PC-3 (cell line): ENCODE results near the gene KLK15. TPM values are rescaled to one million over a fixed set of nuclear protein-coding genes. Genes with fewer than 3 reads are reported as not detected.

Experiments
- ATAC-seq: fragments of 200-7000 bp; cut with Tn5 transposase; 2 replicates; pipeline ENCODE4 v1.9.1; 2020; ENCODE audit warnings: mild to moderate bottlenecking, moderate library complexity
- BruUV-seq: library from RNA; stranded (reverse); fragments of 400-500 nt; replicated peaks from 2 replicates; lab custom pipeline; 2021; lab: Mats Ljungman, UMichigan
- CTCF ChIA-PET: fragments of 300-600 bp; sonication (Branson Sonifier 250); formaldehyde crosslinking; loops from one replicate; lab custom pipeline; 2022; ENCODE audit warnings: antibody characterized with exemption; lab: Charles Lee
- POLR2A ChIA-PET: fragments of 300-600 bp; sonication (Branson Sonifier 250); formaldehyde crosslinking; loops from one replicate; lab custom pipeline; 2022; ENCODE audit warnings: antibody characterized with exemption; ENCODE audit not compliant: unreplicated experiment; lab: Charles Lee
- DNase-seq: peaks from one replicate; pipeline ENCODE4 v3.0.0-alpha.2; 2015
- H2AFZ ChIP-seq: fragments of 300-600 bp; sonication (generic); 2 replicates; pipeline ENCODE4 v1.6.0; 2016; ENCODE audit warnings: antibody characterized with exemption, low read length
- H3F3A ChIP-seq: fragments of 300-600 bp; sonication (generic); one replicate; pipeline ENCODE4 v1.6.0; 2017; ENCODE audit warnings: antibody characterized with exemption, low read length, control low read depth, mild to moderate bottlenecking; ENCODE audit not compliant: unreplicated experiment
- H3K27ac ChIP-seq: fragments of 300-600 bp; sonication (generic); 2 replicates; pipeline ENCODE4 v1.5.1; 2016; ENCODE audit warnings: mild to moderate bottlenecking, low read length
- H3K27me3 ChIP-seq: fragments of 300-600 bp; sonication (generic); 2 replicates; pipeline ENCODE4 v1.6.1; 2016; ENCODE audit warnings: low read length, mixed read lengths
- H3K36me3 ChIP-seq: fragments of 300-600 bp; sonication (generic); 2 replicates; pipeline ENCODE4 v1.6.1; 2016; ENCODE audit warnings: low read depth, mixed run types, low read length, mixed read lengths
- H3K4me1 ChIP-seq: fragments of 300-600 bp; sonication (generic); 2 replicates; pipeline ENCODE4 v1.5.1; 2016; ENCODE audit warnings: low read length; ENCODE audit not compliant: insufficient read depth
- H3K4me2 ChIP-seq: fragments of 300-600 bp; sonication (generic); 2 replicates; pipeline ENCODE4 v1.6.0; 2016; ENCODE audit warnings: low read length
- H3K4me3 ChIP-seq: fragments of 300-600 bp; sonication (generic); 2 replicates; pipeline ENCODE4 v1.5.1; 2016; ENCODE audit warnings: mild to moderate bottlenecking, low read length, mixed read lengths
- H3K79me2 ChIP-seq: fragments of 300-600 bp; sonication (generic); 2 replicates; pipeline ENCODE4 v1.6.1; 2017; ENCODE audit warnings: low read length, mixed read lengths
- H3K9ac ChIP-seq: fragments of 300-600 bp; sonication (generic); 2 replicates; pipeline ENCODE4 v1.6.0; 2016; ENCODE audit warnings: mild to moderate bottlenecking, low read length
- H3K9me2 ChIP-seq: fragments of 300-600 bp; sonication (generic); replicated peaks from 2 replicates; pipeline ENCODE4 v1.6.1; 2016; ENCODE audit warnings: mixed run types, low read length, mixed read lengths
- H3K9me3 ChIP-seq: fragments of 300-600 bp; sonication (generic); 2 replicates; pipeline ENCODE4 v1.6.1; 2016; ENCODE audit warnings: low read length, mixed read lengths
- H4K20me1 ChIP-seq: fragments of 300-600 bp; sonication (generic); 2 replicates; pipeline ENCODE4 v1.6.1; 2016; ENCODE audit warnings: low read length, mixed read lengths
- EZH2 ChIP-seq: fragments of 300-600 bp; sonication (generic); IDR thresholded peaks from one replicate; pipeline ENCODE4 v1.6.1; 2017; ENCODE audit warnings: antibody characterized with exemption, mild to moderate bottlenecking, low read length; ENCODE audit not compliant: unreplicated experiment
- EZH2phosphoT487 ChIP-seq: fragments of 300-600 bp; sonication (generic); IDR thresholded peaks from 2 replicates; pipeline ENCODE4 v1.6.1; 2018; ENCODE audit warnings: mild to moderate bottlenecking, antibody characterized with exemption, low read length, borderline replicate concordance
- intact Hi-C: fragments of 100-400 bp; cut with micrococcal nuclease; formaldehyde crosslinking; loops from 2 replicates; pipeline ENCODE4 v1.9.0; 2023
- total RNA-seq: library from RNA; depleted of rRNA; stranded (reverse); fragments of >200 nt; gene quantifications from 2 replicates; pipeline ENCODE4 v1.2.3, GENCODE V29; 2014
- TF ChIP-seq, protein P1 (sequence below): fragments of 300-600 bp; sonication (generic); conservative IDR thresholded peaks from 2 replicates; pipeline ENCODE4 v1.5.1; 2017; ENCODE audit warnings: antibody characterized with exemption, low read depth, mild to moderate bottlenecking, low read length

The KLK15 gene
- total RNA-seq, 1 experiment from 2014 or later: 1.3 TPM

DNA sequence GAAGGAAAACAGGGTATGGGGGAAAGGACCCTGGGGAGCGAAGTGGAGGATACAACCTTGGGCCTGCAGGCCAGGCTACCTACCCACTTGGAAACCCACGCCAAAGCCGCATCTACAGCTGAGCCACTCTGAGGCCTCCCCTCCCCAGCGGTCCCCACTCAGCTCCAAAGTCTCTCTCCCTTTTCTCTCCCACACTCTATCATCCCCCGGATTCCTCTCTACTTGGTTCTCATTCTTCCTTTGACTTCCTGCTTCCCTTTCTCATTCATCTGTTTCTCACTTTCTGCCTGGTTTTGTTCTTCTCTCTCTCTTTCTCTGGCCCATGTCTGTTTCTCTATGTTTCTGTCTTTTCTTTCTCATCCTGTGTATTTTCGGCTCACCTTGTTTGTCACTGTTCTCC, 24.0 kb upstream of the KLK15 start:
- H3F3A ChIP-seq: no peaks in the 10 kb centered on the region
- H3K36me3 ChIP-seq: no peaks in the 10 kb centered on the region
- DNase-seq (no peak), ATAC-seq (no peak)
- TF ChIP-seq, protein P1, sequence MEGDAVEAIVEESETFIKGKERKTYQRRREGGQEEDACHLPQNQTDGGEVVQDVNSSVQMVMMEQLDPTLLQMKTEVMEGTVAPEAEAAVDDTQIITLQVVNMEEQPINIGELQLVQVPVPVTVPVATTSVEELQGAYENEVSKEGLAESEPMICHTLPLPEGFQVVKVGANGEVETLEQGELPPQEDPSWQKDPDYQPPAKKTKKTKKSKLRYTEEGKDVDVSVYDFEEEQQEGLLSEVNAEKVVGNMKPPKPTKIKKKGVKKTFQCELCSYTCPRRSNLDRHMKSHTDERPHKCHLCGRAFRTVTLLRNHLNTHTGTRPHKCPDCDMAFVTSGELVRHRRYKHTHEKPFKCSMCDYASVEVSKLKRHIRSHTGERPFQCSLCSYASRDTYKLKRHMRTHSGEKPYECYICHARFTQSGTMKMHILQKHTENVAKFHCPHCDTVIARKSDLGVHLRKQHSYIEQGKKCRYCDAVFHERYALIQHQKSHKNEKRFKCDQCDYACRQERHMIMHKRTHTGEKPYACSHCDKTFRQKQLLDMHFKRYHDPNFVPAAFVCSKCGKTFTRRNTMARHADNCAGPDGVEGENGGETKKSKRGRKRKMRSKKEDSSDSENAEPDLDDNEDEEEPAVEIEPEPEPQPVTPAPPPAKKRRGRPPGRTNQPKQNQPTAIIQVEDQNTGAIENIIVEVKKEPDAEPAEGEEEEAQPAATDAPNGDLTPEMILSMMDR: no peak
- peaks cover 89% of the 10 kb centered on the region for H3K27me3 ChIP-seq
- POLR2A ChIA-PET: no interaction called here
- CTCF ChIA-PET: no interaction called here
- no peak overlapping the region for H3K4me3 ChIP-seq
- H3K4me2 ChIP-seq: no peak overlapping the region
- no peaks in the 10 kb centered on the region for H4K20me1 ChIP-seq
- no peak overlapping the region for H2AFZ ChIP-seq
- no peaks in the 10 kb centered on the region for H3K4me1 ChIP-seq
- no TSS peak for BruUV-seq
- no peak overlapping the region for H3K27ac ChIP-seq
- H3K79me2 ChIP-seq: no peaks in the 10 kb centered on the region
- intact Hi-C loops: no loop called here
- no peaks in the 10 kb centered on the region for H3K9me2 ChIP-seq
- no peaks in the 10 kb centered on the region for H3K9me3 ChIP-seq
- H3K9ac ChIP-seq: no peak overlapping the region

GRCh38 chr19:50854636-50855410, 21.4 kb upstream of the KLK15 start, which contains the start of gene KLK3:
TSS of gene KLK3 (plus strand) at chr19:50854915. CDS start at chr19:50854956, 41 bp downstream.
- no peaks in the 10 kb centered on the region for H3K9me2 ChIP-seq
- H3F3A ChIP-seq: no peaks in the 10 kb centered on the region
- H4K20me1 ChIP-seq: no peaks in the 10 kb centered on the region
- H2AFZ ChIP-seq: no peak within 1 kb of the TSS
- POLR2A ChIA-PET: no interaction called here
- intact Hi-C loops: no loop called here
- ATAC-seq: no peak
- no peak within 1 kb of the TSS for H3K4me2 ChIP-seq
- no peaks in the 10 kb centered on the region for H3K79me2 ChIP-seq
- no peak within 1 kb of the TSS for H3K27ac ChIP-seq
- DNase-seq: no peak
- H3K9me3 ChIP-seq: no peaks in the 10 kb centered on the region
- no peak within 1 kb of the TSS for H3K9ac ChIP-seq
- CTCF ChIA-PET: no interaction called here
- no peak within 1 kb of the TSS for H3K4me3 ChIP-seq
- no peak for TF ChIP-seq EZH2phosphoT487
- TF ChIP-seq, protein P1: no peak
- no peak for TF ChIP-seq EZH2
- peaks cover 92% of the 10 kb centered on the region for H3K27me3 ChIP-seq
- BruUV-seq: no TSS peak
- no peaks in the 10 kb centered on the region for H3K36me3 ChIP-seq
- H3K4me1 ChIP-seq: no peaks in the 10 kb centered on the region

DNA sequence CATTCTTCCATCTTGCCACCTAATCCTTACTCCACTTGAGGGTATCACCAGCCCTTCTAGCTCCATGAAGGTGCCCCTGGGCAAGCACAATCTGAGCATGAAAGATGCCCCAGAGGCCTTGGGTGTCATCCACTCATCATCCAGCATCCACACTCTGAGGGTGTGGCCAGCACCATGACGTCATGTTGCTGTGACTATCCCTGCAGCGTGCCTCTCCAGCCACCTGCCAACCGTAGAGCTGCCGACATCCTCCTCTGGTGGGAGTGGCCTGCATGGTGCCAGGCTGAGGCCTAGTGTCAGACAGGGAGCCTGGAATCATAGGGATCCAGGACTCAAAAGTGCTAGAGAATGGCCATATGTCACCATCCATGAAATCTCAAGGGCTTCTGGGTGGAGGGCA, 18.2 kb upstream of the KLK15 start:
- ChIA-PET POLR2A (no interaction called here), CTCF (no interaction called here)
- Histone ChIP-seq H4K20me1 (no peaks in the 10 kb centered on the region), H3K27ac (no peak overlapping the region), H3K9me3 (no peaks in the 10 kb centered on the region), H3F3A (no peaks in the 10 kb centered on the region), H3K27me3 (peaks cover 76% of the 10 kb centered on the region), H3K36me3 (no peaks in the 10 kb centered on the region), H3K9ac (no peak overlapping the region), H3K4me3 (no peak overlapping the region), H3K79me2 (no peaks in the 10 kb centered on the region), H3K9me2 (no peaks in the 10 kb centered on the region), H3K4me1 (no peaks in the 10 kb centered on the region), H3K4me2 (no peak overlapping the region), H2AFZ (no peak overlapping the region)
- ATAC-seq (no peak), DNase-seq (no peak)
- no TSS peak for BruUV-seq
- intact Hi-C loops: no loop called here
- TF ChIP-seq EZH2 (no peak), EZH2phosphoT487 (no peak)
- TF ChIP-seq, protein P1: no peak
